Measurements from ENCODE around the gene KLHDC7B.

The KLHDC7B gene

DNA sequence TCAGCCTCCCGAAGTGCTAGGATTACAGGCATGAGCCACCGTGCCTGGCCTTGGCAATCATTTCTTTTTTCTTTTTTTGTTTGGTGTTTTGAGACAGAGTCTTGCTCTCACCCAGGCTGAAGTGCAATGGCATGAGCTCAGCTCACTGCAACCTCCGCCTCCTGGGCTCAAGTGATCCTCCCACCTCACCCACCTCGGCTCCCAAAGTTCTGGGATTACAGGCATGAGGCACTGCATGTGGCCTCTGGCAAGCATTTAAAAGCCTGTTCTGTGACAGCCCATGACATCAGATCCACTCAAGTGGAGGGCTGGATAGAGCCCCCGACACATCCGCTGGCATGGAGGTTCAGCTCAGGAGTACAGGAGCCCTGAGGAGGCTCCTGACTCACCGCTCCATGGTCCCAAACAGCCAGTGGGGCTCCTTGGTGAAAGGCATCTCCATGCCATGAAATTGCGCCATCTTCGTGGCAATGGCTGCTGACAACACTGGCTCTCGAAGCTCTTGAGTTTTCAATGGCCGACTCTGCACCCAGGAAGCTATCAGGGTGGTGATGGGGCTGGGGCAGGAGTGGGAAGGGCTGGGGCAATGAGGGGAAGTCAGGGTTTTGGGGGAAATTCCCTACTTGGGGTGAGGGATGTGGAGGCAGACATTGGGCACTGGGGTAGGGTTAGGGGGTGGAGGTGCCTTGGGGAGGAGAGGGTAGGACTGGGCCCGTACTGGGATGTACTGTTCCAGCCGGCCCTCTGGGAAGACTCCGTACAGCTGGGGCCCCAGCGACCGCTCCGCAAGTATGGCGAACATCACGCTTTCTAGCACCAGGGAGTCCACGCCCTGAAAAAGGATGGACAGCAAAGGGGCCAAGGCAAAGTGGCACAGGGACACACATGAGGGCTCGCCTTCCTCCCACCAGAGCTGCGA, 35.6 kb downstream of the KLHDC7B start:
- peak overlapping the region; percentile 67 for H3K9ac ChIP-seq (ENCODE audit: low read length)
- peaks cover 4% of the 10 kb centered on the region for H3K36me3 ChIP-seq (ENCODE audit: insufficient read depth, low read length)
- H3K27me3 ChIP-seq (ENCODE audit: control insufficient read depth in 1 of 2, insufficient read depth in 2 of 2, low read length in 2 of 2) = peaks cover 0 to 15% of the 10 kb centered on the region in 2 donors
- peak overlapping the region; percentile 79 to 95 for H3K4me3 ChIP-seq (ENCODE audit: low read depth in 1 of 2, low read length in 2 of 2)
- peaks cover 26% of the 10 kb centered on the region for H3K4me1 ChIP-seq (ENCODE audit: insufficient read depth, low read length)
- no peaks in the 10 kb centered on the region for H3K9me3 ChIP-seq (ENCODE audit: low read length)
- no peak overlapping the region for H3K27ac ChIP-seq (ENCODE audit: low read depth, low read length)

DNA sequence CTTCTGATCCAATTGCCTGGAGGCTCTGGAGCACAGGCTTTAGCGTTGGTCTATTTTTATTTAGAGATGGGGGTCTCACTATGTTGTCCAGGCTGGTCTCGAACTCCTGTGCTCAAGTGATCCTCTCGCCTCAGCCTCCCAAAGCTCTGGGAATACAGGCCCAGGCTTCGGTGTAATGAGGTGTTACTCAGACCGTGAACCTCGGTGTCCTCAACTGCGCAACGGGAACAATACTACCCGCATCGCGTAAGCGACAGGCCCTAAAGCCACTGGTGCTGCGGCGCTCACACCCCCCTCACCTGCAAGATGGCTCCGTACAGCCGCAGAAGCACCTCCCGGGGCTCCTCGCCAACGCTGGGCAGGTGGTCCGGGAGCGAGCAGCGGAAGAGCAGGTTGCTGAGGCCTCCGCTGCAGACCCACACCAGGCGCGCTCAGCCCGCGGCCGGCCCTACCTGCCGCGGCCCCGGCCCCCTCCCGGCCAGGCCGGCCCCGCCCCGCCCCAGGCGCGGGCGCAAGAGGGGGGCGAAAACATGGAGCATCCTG, 36.3 kb downstream of the KLHDC7B start:
- Histone ChIP-seq H3K4me3 (ENCODE audit: low read depth in 1 of 2, low read length in 2 of 2) (peak overlapping the region; percentile 79 to 95), H3K36me3 (ENCODE audit: insufficient read depth, low read length) (peaks cover 4% of the 10 kb centered on the region), H3K27me3 (ENCODE audit: control insufficient read depth in 1 of 2, insufficient read depth in 2 of 2, low read length in 2 of 2) (peaks cover 0 to 13% of the 10 kb centered on the region in 2 donors), H3K27ac (ENCODE audit: low read depth, low read length) (peak overlapping the region; percentile 84), H3K9ac (ENCODE audit: low read length) (peak overlapping the region; percentile 67), H3K9me3 (ENCODE audit: low read length) (no peaks in the 10 kb centered on the region), H3K4me1 (ENCODE audit: insufficient read depth, low read length) (peaks cover 26% of the 10 kb centered on the region)

DNA sequence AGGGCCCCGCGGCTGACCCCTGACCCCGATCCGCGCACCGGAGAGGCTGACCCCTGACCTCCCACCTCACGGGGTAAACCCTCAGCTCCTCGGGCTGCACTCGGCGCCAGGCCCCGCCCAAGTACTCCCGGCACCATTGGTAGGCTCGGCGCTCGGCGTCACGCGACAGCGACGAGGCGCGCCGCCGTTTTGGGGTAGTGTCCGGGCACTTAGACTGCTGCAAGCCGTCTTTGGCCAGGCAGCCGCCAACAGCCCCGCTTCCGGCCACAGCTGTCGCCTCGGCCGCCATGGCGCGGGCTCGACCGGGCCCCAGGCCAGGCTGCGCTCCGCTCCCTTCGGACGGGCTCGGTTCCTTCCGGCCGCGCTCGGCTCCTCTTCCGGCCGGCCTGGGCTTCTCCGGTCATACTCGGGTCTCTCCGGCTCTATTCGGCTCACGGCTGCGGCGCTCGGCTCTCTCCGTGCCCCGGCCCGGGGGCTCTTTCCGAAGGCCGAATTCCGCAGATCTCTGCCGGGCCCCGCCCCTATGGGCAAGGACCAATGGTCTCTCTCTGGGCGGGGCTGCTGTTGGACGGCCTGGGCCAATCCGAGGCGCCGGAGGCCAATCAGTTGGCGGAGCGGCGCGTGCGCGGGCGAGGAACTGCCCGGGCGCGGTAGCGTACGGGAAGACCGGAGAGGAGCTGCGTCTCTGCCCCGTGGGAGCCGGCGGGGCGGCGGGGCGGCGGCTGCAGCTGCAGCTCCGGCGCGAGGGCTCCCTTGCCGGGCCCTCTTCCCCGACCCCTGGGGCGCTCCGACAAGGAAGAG, 37.0 kb downstream of the KLHDC7B start, which contains the start of gene CHKB:
Gene CHKB (minus strand): TSS at position 357 of the 801 bp plus-strand sequence. CDS start 68 bp downstream, at position 289.
- Histone ChIP-seq H3K36me3 (ENCODE audit: insufficient read depth, low read length) (peaks cover 4% of the 10 kb centered on the region), H3K27me3 (ENCODE audit: control insufficient read depth in 1 of 2, insufficient read depth in 2 of 2, low read length in 2 of 2) (peaks cover 0 to 8% of the 10 kb centered on the region in 2 donors), H3K9me3 (ENCODE audit: low read length) (no peaks in the 10 kb centered on the region), H3K27ac (ENCODE audit: low read depth, low read length) (peak within 1 kb of the TSS; percentile 84), H3K4me3 (ENCODE audit: low read depth in 1 of 2, low read length in 2 of 2) (peak within 1 kb of the TSS; percentile 79 to 95), H3K9ac (ENCODE audit: low read length) (peak within 1 kb of the TSS; percentile 67), H3K4me1 (ENCODE audit: insufficient read depth, low read length) (peaks cover 26% of the 10 kb centered on the region)

DNA sequence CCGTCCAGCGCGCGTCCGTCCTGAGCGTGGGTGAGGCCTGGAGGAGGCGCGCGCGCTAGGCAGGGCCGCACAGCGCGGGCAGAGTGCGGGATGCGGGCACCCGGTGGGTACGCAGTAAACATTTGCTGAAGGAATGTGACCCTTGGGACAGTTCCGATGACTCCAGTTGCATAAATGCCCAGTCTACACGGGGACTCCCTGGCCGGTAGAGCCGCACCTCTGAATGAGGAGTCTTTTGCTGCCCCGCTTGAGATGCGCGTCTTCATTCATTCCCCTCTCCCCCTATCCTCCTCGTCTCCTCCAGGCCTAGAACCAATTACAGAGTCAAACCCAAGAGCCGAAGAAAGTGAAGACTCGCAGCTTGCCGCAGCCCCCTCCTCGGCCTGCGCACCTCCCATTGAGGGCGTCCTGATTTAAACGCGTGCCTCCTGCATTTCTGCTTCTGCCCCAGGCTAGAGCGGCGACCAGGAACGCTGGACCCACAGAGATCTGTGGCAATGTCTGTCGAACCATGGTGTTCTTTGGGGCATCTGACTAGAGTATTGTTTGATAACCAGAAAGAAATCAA, 37.7 kb downstream of the KLHDC7B start:
- Histone ChIP-seq H3K9ac (ENCODE audit: low read length) (peak overlapping the region; percentile 55), H3K4me1 (ENCODE audit: insufficient read depth, low read length) (peaks cover 23% of the 10 kb centered on the region), H3K36me3 (ENCODE audit: insufficient read depth, low read length) (peaks cover 4% of the 10 kb centered on the region), H3K27ac (ENCODE audit: low read depth, low read length) (no peak overlapping the region), H3K4me3 (ENCODE audit: low read depth in 1 of 2, low read length in 2 of 2) (peak overlapping the region; percentile 67 to 79), H3K27me3 (ENCODE audit: control insufficient read depth in 1 of 2, insufficient read depth in 2 of 2, low read length in 2 of 2) (peaks cover 0 to 3% of the 10 kb centered on the region in 2 donors), H3K9me3 (ENCODE audit: low read length) (no peaks in the 10 kb centered on the region)

DNA sequence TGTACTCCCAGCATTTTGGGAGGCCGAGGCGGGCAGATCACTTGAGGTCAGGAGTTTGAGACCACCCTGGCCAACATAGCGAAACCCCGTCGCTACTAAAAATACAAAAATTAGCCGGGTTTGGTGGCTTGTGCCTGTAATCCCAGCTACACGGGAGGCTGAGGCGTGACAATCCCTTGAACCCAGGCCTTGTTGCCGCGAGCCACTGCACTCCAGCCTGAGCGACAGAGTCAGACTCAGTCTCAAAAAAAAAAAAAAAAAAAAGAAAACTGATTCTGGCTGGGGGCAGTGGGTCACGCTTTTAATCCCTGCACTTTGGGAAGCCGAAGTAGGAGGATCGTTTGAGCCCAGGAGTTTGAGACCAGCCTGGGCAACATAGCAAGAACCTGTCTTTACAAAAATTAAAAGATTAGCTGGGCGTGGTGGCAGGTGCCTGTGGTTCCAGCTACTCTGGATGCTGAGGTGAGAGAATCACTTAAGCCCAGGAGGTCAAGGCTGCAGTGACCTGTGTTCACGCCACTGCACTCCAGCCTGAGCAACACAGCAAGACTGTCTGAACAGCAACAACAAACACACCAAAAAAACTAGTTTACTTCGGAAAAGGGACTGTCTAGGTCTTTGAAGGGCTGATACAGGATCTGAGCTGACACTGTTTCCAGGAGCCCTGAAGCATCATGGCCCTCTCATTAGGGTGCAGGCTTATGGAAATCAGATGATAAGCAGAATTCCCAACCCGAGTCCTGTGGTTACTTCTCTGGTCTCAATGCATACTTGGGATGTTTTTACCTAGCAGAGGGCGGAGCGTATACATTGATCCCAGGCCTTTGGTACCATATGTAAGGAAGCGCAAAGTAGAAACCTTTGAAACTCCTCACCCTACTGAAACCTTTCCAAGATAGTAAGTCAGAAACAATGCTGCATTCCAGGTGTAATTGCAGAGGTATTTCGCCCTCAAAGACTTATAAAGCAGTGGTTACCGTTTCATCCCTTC, 38.7 kb downstream of the KLHDC7B start:
- H3K9me3 ChIP-seq (ENCODE audit: low read length) = no peaks in the 10 kb centered on the region
- no peak overlapping the region for H3K4me3 ChIP-seq (ENCODE audit: low read depth in 1 of 2, low read length in 2 of 2)

DNA sequence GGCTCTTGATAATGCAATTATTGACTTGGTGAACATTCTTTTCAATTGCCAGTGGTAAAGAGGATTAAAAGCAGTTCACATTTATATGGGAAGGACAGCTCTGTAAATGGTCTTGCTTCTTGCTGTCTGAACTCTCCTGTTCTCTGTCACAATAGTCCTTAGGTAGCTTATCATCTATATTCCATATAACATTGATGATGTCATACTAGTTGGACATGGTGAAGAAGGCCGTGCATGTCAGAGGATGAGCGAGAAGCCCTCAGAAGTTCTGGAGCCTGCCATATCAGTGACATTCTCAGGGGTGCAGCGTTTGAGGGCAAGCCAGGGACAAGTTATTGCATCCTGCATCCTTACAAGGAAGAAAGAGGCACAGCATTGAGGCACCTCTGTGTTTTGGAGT, 39.5 kb downstream of the KLHDC7B start:
- H3K9ac ChIP-seq (ENCODE audit: low read length) = no peak overlapping the region
- no peak overlapping the region for H3K4me3 ChIP-seq (ENCODE audit: low read depth in 1 of 2, low read length in 2 of 2)
- peaks cover 4% of the 10 kb centered on the region for H3K36me3 ChIP-seq (ENCODE audit: insufficient read depth, low read length)
- H3K9me3 ChIP-seq (ENCODE audit: low read length) = no peaks in the 10 kb centered on the region
- H3K27ac ChIP-seq (ENCODE audit: low read depth, low read length) = no peak overlapping the region
- peaks cover 18% of the 10 kb centered on the region for H3K4me1 ChIP-seq (ENCODE audit: insufficient read depth, low read length)
- H3K27me3 ChIP-seq (ENCODE audit: control insufficient read depth in 1 of 2, insufficient read depth in 2 of 2, low read length in 2 of 2) = no peaks in the 10 kb centered on the region

More for the DNA sequence above, 38.7 kb downstream of the KLHDC7B start:
- Histone ChIP-seq H3K27ac (ENCODE audit: low read depth, low read length) (no peak overlapping the region), H3K9ac (ENCODE audit: low read length) (no peak overlapping the region), H3K36me3 (ENCODE audit: insufficient read depth, low read length) (peaks cover 4% of the 10 kb centered on the region), H3K27me3 (ENCODE audit: control insufficient read depth in 1 of 2, insufficient read depth in 2 of 2, low read length in 2 of 2) (no peaks in the 10 kb centered on the region), H3K4me1 (ENCODE audit: insufficient read depth, low read length) (peaks cover 18% of the 10 kb centered on the region)

DNA sequence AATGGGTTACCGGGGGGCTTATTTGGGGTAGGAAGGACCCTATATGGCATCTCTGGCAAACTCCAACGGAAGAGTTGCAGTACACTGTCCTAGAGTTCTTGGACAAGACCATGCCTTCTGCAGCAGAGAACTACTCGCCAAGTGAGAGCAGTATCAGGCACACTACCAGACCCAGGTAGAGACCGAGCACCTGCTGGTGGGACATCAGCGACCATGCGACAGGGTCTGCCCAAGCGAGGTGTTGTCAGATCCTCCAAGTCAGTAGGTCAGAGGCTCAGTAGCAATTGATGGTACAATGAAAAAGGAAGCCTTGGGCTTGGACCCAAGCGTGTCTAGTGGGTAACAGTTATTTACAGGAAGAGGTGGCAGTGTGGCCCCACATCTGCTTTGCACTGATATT, 40.1 kb downstream of the KLHDC7B start:
- no peak overlapping the region for H3K27ac ChIP-seq (ENCODE audit: low read depth, low read length)
- H3K4me1 ChIP-seq (ENCODE audit: insufficient read depth, low read length) = peaks cover 18% of the 10 kb centered on the region
- H3K4me3 ChIP-seq (ENCODE audit: low read depth in 1 of 2, low read length in 2 of 2) = no peak overlapping the region
- no peaks in the 10 kb centered on the region for H3K27me3 ChIP-seq (ENCODE audit: control insufficient read depth in 1 of 2, insufficient read depth in 2 of 2, low read length in 2 of 2)
- no peaks in the 10 kb centered on the region for H3K36me3 ChIP-seq (ENCODE audit: insufficient read depth, low read length)
- H3K9me3 ChIP-seq (ENCODE audit: low read length) = no peaks in the 10 kb centered on the region
- no peak overlapping the region for H3K9ac ChIP-seq (ENCODE audit: low read length)

DNA sequence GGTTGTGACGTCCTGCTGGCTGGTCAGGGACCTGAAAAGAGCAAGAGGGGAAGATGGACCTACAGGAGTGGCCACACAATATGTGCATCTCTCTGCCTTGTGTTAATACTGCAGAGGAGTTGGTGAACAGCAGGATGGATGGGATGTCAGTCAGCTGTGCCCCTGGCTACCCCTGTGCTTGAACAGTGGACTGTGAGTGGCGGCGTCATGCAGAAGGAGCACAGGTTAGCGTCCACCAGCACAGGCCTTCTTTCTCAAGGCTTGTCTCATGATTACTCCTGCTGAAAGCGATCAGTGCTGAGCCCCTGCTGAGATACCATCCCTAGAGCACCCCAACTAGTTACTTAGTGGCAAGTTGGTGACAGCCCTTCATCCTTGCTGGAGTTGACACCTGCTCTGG, 40.7 kb downstream of the KLHDC7B start:
- Histone ChIP-seq H3K27ac (ENCODE audit: low read depth, low read length) (no peak overlapping the region), H3K4me3 (ENCODE audit: low read depth in 1 of 2, low read length in 2 of 2) (no peak overlapping the region), H3K4me1 (ENCODE audit: insufficient read depth, low read length) (peaks cover 13% of the 10 kb centered on the region), H3K9ac (ENCODE audit: low read length) (no peak overlapping the region), H3K27me3 (ENCODE audit: control insufficient read depth in 1 of 2, insufficient read depth in 2 of 2, low read length in 2 of 2) (no peaks in the 10 kb centered on the region), H3K36me3 (ENCODE audit: insufficient read depth, low read length) (no peaks in the 10 kb centered on the region), H3K9me3 (ENCODE audit: low read length) (no peaks in the 10 kb centered on the region)

DNA sequence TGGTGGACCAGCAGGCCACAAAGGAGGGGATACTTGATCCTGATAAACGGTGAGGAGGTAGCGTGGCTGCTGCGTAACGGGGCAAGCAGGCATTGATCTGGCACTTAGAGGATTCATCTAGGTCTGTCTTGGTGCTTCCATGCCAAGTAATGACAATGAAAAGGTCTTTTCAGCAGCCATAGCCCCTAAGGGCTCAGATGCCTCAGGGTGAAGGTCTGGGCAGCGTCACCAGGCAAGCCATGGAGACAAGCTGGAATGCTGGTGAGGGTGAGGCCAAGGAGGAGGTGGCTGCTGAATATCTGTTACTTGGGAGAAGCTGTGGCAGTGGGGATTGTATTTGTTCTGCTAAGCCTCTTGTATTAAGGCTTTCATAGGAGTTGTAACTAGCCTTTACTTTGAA, 41.7 kb downstream of the KLHDC7B start:
- Histone ChIP-seq H3K36me3 (ENCODE audit: insufficient read depth, low read length) (no peaks in the 10 kb centered on the region), H3K4me3 (ENCODE audit: low read depth in 1 of 2, low read length in 2 of 2) (no peak overlapping the region), H3K4me1 (ENCODE audit: insufficient read depth, low read length) (peaks cover 8% of the 10 kb centered on the region), H3K9me3 (ENCODE audit: low read length) (no peaks in the 10 kb centered on the region), H3K9ac (ENCODE audit: low read length) (no peak overlapping the region), H3K27ac (ENCODE audit: low read depth, low read length) (no peak overlapping the region), H3K27me3 (ENCODE audit: control insufficient read depth in 1 of 2, insufficient read depth in 2 of 2, low read length in 2 of 2) (no peaks in the 10 kb centered on the region)

DNA sequence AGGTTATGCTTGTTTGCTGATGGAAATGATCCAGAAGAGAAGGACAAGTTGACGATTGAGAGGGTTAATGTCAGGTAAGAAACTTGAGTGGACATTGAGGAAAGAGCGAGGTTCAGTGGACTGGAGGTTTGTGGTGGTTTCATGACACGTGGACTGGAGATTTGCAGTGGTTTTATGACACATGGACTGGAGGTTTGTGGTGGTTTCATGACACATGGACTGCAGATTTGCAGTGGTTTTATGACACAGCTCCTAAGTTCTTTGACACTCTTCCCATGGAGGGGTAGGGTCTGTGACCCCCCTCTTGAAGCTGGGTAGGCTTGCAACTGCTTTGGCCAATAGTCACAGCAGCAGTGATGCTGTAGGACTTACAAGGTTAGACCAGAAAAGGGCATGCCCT, 49.5 kb downstream of the KLHDC7B start:
- Histone ChIP-seq H3K4me3 (ENCODE audit: low read depth in 1 of 2, low read length in 2 of 2) (no peak overlapping the region), H3K36me3 (ENCODE audit: insufficient read depth, low read length) (no peaks in the 10 kb centered on the region), H3K9me3 (ENCODE audit: low read length) (no peaks in the 10 kb centered on the region), H3K27me3 (ENCODE audit: control insufficient read depth in 1 of 2, insufficient read depth in 2 of 2, low read length in 2 of 2) (peaks cover 6 to 17% of the 10 kb centered on the region in 2 donors), H3K27ac (ENCODE audit: low read depth, low read length) (no peak overlapping the region), H3K4me1 (ENCODE audit: insufficient read depth, low read length) (no peaks in the 10 kb centered on the region), H3K9ac (ENCODE audit: low read length) (no peak overlapping the region)

Measured in muscle layer of colon (tissue), 2 donors.